OCI-LY3 (cell line): ENCODE measurements around the gene SIRPB1.

Experiments used
- EZH2phosphoT487 ChIP-seq: fragments of 200-600 bp; shearing (Covaris generic); IDR thresholded peaks from 2 replicates; pipeline ENCODE4 v1.6.1; 2018; ENCODE audit warnings: antibody characterized with exemption, mixed run types, low read depth
- TF ChIP-seq, protein P1 (sequence below): fragments of 200-600, 300-600 bp; sonication (generic); IDR thresholded peaks from 2 replicates; pipeline ENCODE4 v1.5.1; 2014; ENCODE audit warnings: antibody characterized with exemption, low read length, low read depth

DNA sequence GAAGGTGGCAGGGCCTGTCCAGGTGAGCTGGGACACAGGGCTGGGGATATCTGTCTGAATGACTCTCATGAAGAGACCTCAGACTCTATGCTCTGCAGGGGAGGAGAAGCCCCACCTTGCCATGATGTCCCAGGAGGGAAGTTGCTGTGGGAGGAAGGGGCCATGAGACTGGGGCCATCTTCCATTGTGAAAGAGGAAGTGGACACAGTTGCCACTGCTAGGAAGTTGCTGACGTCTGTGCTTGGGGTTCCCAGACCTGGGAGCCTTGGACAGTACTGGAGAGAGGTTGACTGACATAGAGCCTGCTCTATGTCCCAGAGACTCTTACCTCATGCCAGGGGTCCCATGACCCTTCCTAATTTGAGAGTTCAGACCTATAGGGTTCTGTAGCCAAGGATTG lies 24.5 kb downstream of the SIRPB1 start:
- no peak for TF ChIP-seq EZH2phosphoT487
- TF ChIP-seq, protein P1, sequence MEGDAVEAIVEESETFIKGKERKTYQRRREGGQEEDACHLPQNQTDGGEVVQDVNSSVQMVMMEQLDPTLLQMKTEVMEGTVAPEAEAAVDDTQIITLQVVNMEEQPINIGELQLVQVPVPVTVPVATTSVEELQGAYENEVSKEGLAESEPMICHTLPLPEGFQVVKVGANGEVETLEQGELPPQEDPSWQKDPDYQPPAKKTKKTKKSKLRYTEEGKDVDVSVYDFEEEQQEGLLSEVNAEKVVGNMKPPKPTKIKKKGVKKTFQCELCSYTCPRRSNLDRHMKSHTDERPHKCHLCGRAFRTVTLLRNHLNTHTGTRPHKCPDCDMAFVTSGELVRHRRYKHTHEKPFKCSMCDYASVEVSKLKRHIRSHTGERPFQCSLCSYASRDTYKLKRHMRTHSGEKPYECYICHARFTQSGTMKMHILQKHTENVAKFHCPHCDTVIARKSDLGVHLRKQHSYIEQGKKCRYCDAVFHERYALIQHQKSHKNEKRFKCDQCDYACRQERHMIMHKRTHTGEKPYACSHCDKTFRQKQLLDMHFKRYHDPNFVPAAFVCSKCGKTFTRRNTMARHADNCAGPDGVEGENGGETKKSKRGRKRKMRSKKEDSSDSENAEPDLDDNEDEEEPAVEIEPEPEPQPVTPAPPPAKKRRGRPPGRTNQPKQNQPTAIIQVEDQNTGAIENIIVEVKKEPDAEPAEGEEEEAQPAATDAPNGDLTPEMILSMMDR = no peak
